ENCODE measurements around the gene MEIKIN. TPM values are rescaled to one million over a fixed set of nuclear protein-coding genes. Genes with fewer than 3 reads are reported as not detected.
"Not testable (repeated sequence)": the region's sequence is repeated elsewhere in the genome, so short reads cannot be mapped to it uniquely, and the experiment has no call there.

MEIKIN gene
- total RNA-seq, 1 donor = not detected

DNA sequence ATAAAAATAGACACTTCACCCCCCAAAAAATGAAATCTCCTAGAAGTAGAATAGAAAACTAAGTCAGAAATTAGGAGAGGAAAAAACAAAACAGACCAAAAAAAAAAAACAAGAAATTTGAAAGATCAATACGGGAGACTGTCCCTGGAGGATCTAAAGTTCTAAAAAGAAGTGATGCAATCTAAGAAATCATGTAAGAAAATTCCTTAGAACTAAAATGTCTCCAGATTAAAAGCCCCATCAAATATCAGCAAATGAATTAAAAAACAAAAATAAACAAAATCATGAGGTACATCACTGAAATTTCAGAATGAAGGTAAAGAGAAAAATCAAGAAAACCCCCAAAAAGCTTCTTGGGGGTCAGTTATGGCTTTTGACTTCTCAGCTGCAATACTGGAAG, 162.1 kb downstream of the MEIKIN start:
- DNase-seq (ENCODE audit: low read depth) = peak; percentile 31
- TF ChIP-seq, protein P1, sequence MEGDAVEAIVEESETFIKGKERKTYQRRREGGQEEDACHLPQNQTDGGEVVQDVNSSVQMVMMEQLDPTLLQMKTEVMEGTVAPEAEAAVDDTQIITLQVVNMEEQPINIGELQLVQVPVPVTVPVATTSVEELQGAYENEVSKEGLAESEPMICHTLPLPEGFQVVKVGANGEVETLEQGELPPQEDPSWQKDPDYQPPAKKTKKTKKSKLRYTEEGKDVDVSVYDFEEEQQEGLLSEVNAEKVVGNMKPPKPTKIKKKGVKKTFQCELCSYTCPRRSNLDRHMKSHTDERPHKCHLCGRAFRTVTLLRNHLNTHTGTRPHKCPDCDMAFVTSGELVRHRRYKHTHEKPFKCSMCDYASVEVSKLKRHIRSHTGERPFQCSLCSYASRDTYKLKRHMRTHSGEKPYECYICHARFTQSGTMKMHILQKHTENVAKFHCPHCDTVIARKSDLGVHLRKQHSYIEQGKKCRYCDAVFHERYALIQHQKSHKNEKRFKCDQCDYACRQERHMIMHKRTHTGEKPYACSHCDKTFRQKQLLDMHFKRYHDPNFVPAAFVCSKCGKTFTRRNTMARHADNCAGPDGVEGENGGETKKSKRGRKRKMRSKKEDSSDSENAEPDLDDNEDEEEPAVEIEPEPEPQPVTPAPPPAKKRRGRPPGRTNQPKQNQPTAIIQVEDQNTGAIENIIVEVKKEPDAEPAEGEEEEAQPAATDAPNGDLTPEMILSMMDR (IDR thresholded peaks at IDR 0.05; ENCODE audit: insufficient read depth, low read length) = no peak
- no peak overlapping the region for H3K4me3 ChIP-seq (ENCODE audit: low read depth, low read length)

DNA sequence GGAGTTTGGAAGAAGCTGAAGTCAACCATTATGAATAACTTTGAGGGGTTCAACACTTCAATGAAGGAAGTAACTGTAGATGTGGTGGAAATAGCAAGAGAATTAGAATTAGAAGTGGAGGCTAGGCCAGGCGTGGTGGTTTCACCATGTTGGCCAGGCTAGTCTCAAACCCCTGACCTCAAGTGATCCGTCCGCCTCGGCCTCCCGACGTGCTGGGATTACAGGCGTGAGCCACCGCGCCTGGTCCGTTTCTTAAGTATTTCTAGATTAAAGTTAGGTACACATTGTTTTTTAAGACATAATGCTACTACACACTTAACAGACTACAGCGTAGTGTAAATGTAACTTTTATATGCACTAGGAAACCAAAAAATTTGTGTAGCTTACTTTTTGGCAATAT, 162.7 kb downstream of the MEIKIN start:
- no peak for DNase-seq (ENCODE audit: low read depth)
- TF ChIP-seq, protein P1 (IDR thresholded peaks at IDR 0.05; ENCODE audit: insufficient read depth, low read length) = no peak
- H3K4me3 ChIP-seq (ENCODE audit: low read depth, low read length) = no peak overlapping the region

DNA sequence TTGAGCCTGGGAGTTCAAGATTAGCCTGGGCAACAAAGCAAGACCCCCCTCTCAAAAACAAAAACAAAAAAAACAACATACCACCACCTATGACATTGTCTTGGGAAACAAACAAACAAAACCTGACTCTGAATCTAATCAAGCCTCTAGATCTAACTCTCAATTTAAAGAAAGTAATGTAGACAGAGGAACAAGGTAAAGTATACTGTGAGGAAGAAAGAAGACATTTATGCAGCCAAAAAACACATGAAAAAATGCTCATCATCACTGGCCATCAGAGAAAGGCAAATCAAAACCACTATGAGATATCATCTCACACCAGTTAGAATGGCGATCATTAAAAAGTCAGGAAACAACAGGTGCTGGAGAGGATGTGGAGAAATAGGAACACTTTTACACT, 167.3 kb downstream of the MEIKIN start:
- H3K4me3 ChIP-seq (ENCODE audit: low read depth, low read length); DNase-seq (ENCODE audit: low read depth): not testable (repeated sequence)

DNA sequence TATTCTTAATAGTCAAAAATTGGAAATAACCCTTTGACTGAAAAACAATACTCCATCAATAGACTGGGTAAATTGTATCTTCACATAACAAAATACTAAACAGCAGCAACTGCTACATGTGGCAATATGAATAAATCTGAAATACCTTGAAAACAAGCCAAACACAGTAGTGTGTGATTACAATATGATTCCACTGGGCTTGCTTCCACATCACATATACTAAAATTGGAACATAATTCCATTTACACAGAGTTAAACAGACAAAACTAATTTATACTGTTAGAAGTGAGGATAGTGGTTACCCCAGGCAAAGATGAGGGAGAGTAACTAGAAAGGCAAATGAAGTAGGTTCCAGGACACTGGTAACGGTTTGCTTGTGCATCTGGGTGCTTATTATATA, 169.0 kb downstream of the MEIKIN start:
- DNase-seq (ENCODE audit: low read depth) = peak; percentile 52
- TF ChIP-seq, protein P1 (IDR thresholded peaks at IDR 0.05; ENCODE audit: insufficient read depth, low read length) = no peak
- H3K4me3 ChIP-seq (ENCODE audit: low read depth, low read length) = no peak overlapping the region

DNA sequence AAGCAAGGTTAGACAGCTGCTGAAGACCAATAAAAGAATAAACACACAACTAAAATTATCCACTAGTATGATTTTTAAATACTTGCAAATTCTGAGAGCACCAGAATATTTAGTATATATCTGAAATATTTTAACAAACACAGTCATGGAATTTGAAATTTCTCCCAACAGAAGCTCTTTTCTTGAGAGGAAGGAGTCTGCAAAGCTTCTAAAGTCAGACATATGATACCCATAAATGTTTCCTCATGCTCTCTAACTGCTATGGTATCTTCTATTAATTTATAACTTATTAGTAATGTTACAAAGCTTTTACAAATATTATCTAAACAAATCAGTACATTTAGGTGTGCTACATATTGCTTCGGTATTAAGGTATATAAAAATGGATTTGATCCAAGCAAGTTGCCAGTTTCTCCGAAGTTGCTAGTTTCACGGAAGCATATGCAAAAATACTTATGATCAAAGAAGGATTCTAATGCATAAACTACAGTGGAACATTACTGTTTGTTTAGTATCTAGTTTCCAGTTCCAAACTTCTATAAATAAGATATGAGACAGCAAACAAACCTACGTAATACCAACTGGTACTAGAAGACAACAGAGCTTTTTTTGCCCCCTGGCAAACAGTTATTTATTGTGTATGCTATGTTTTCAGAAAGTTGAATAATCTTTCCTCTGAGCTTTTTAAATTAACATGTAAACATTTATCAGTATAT, 170.7 kb downstream of the MEIKIN start:
- no peak overlapping the region for H3K4me3 ChIP-seq (ENCODE audit: low read depth, low read length)
- DNase-seq (ENCODE audit: low read depth) = no peak
- TF ChIP-seq, protein P1 (IDR thresholded peaks at IDR 0.05; ENCODE audit: insufficient read depth, low read length) = no peak

DNA sequence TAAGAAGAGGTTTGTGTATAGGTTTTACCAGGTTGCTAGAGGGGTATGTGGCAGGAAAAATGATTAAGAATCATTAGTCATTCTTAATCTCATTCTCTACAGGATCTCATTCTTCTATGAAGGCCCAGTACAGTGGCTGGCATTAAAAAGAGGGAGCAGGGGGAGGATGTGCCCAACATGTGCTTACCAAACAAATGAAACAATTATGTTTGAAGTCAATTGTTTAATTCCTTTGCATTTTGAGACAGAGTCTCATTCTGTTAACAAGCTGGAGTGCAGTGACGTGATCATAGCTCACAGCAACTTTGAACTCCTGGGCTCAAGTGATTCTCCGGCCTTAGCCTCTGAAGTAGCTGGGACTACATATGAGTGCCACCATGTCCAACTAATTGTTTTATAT, 171.7 kb downstream of the MEIKIN start:
- no peak for DNase-seq (ENCODE audit: low read depth)
- no peak overlapping the region for H3K4me3 ChIP-seq (ENCODE audit: low read depth, low read length)
- TF ChIP-seq, protein P1 (IDR thresholded peaks at IDR 0.05; ENCODE audit: insufficient read depth, low read length) = no peak

DNA sequence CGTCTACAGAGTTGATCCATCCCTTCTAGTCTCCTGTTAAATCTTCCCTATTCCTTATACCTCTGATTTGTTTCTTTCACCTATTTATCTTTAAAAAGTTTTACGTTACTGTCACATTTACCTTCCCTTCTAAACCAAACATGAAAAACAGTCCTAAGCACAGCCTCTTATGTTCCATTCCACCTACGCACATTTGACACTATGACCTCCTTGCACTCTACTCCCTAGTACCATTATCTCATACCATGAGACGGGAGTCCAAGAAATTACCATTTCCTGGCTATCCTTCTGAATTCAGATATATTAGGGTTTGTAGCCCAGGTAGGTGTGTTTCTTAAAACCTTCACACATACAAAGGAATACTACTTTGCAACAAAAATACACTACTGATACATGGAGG, 173.8 kb downstream of the MEIKIN start:
- H3K4me3 ChIP-seq (ENCODE audit: low read depth, low read length) = no peak overlapping the region
- DNase-seq (ENCODE audit: low read depth) = no peak
- TF ChIP-seq, protein P1 (IDR thresholded peaks at IDR 0.05; ENCODE audit: insufficient read depth, low read length) = no peak
